Subcutaneous abdominal adipose tissue (tissue), 5 donors: ENCODE measurements around the gene KDM3B.
"Not testable (repeated sequence)": the region's sequence is repeated elsewhere in the genome, so short reads cannot be mapped to it uniquely, and the experiment has no call there.

Source experiments
- H3K27ac ChIP-seq: one replicate; pipeline ENCODE4 v1.7.0; 2013; ENCODE audit warnings: low read depth, mild to moderate bottlenecking, inconsistent platforms, low read length, moderate library complexity
- H3K27me3 ChIP-seq, 5 donors: one replicate each; pipeline ENCODE4 v1.7.0; 2013; ENCODE audit warnings: low read length in 5 of 5, inconsistent platforms in 1 of 5; ENCODE audit not compliant: control insufficient read depth in 5 of 5, insufficient read depth in 4 of 5
- H3K36me3 ChIP-seq, 5 donors: one replicate each; pipeline ENCODE4 v1.7.0; 2013; ENCODE audit warnings: low read length in 5 of 5; ENCODE audit not compliant: control insufficient read depth in 5 of 5, insufficient read depth in 5 of 5
- H3K4me1 ChIP-seq, 5 donors: one replicate each; pipeline ENCODE4 v1.7.0; 2013; ENCODE audit warnings: low read length in 5 of 5, mild to moderate bottlenecking in 3 of 5, moderate library complexity in 1 of 5; ENCODE audit not compliant: control insufficient read depth in 5 of 5, insufficient read depth in 5 of 5
- H3K4me3 ChIP-seq, 5 donors: one replicate each; pipeline ENCODE4 v1.7.0; 2013; ENCODE audit warnings: low read length in 5 of 5, low read depth in 1 of 5
- H3K9ac ChIP-seq, 5 donors: one replicate each; pipeline ENCODE4 v1.7.0; 2013; ENCODE audit warnings: low read length in 5 of 5, mild to moderate bottlenecking in 4 of 5, moderate library complexity in 3 of 5
- H3K9me3 ChIP-seq, 5 donors: one replicate each; pipeline ENCODE4 v1.7.0; 2013; ENCODE audit warnings: low read length in 5 of 5; ENCODE audit not compliant: control insufficient read depth in 5 of 5
- donor health status: healthy.
- donor health status: healthy.
- donor health status: healthy.
- donor health status: healthy.
- donor health status: healthy.

The KDM3B gene, protein sequence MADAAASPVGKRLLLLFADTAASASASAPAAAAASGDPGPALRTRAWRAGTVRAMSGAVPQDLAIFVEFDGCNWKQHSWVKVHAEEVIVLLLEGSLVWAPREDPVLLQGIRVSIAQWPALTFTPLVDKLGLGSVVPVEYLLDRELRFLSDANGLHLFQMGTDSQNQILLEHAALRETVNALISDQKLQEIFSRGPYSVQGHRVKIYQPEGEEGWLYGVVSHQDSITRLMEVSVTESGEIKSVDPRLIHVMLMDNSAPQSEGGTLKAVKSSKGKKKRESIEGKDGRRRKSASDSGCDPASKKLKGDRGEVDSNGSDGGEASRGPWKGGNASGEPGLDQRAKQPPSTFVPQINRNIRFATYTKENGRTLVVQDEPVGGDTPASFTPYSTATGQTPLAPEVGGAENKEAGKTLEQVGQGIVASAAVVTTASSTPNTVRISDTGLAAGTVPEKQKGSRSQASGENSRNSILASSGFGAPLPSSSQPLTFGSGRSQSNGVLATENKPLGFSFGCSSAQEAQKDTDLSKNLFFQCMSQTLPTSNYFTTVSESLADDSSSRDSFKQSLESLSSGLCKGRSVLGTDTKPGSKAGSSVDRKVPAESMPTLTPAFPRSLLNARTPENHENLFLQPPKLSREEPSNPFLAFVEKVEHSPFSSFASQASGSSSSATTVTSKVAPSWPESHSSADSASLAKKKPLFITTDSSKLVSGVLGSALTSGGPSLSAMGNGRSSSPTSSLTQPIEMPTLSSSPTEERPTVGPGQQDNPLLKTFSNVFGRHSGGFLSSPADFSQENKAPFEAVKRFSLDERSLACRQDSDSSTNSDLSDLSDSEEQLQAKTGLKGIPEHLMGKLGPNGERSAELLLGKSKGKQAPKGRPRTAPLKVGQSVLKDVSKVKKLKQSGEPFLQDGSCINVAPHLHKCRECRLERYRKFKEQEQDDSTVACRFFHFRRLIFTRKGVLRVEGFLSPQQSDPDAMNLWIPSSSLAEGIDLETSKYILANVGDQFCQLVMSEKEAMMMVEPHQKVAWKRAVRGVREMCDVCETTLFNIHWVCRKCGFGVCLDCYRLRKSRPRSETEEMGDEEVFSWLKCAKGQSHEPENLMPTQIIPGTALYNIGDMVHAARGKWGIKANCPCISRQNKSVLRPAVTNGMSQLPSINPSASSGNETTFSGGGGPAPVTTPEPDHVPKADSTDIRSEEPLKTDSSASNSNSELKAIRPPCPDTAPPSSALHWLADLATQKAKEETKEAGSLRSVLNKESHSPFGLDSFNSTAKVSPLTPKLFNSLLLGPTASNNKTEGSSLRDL (N-terminal part only)

GRCh38 chr5:138352071-138352721, at the start of gene KDM3B:
TSS of gene KDM3B (plus strand) at chr5:138352685. CDS start at chr5:138352796, 111 bp downstream.
- H3K9me3 ChIP-seq, result peaks cover 0 to 9% (median 6%) of the 10 kb centered on the region in 5 donors
- H3K4me3 ChIP-seq, result peak within 1 kb of the TSS; percentile 83 to 91 (median 89)
- peak within 1 kb of the TSS; percentile 89 for H3K27ac ChIP-seq
- H3K9ac ChIP-seq, result peak within 1 kb of the TSS; percentile 78 to 95 (median 92)
- peaks cover 3 to 30% (median 27%) of the 10 kb centered on the region in 5 donors for H3K4me1 ChIP-seq
- H3K36me3 ChIP-seq, result peaks cover 0 to 20% (median 18%) of the 10 kb centered on the region in 5 donors
- no peaks in the 10 kb centered on the region for H3K27me3 ChIP-seq

GRCh38 chr5:138303372-138303771, 49.1 kb upstream of the KDM3B start:
- no peaks in the 10 kb centered on the region for H3K9me3 ChIP-seq
- H3K27ac ChIP-seq, result no peak overlapping the region
- H3K9ac ChIP-seq, result no peak overlapping the region
- no peak overlapping the region for H3K4me3 ChIP-seq
- H3K4me1 ChIP-seq, result no peaks in the 10 kb centered on the region
- H3K27me3 ChIP-seq, result no peaks in the 10 kb centered on the region
- no peaks in the 10 kb centered on the region for H3K36me3 ChIP-seq

DNA sequence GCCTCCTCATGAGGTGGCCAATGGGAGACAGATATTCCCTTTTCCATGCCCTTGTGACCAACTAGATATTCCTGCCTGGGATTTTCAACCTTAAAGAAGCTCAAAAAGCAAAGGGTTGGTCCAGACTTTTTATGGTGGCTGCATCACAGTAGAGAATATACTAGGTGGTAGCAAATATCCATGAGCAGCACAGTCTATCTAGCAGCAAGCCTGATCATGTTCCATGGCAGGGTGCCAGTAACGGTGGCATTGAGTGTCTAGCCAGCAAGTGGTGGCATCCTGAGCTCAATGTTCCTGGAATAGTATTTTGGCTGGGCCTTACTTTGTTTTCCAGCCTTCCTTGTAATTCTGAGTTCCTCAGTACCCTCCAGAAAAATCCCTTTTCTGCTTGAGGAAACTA, 46.7 kb upstream of the KDM3B start:
- Histone ChIP-seq H3K9me3 (no peaks in the 10 kb centered on the region), H3K9ac (no peak overlapping the region), H3K27ac (no peak overlapping the region), H3K4me3 (no peak overlapping the region), H3K4me1 (no peaks in the 10 kb centered on the region), H3K36me3 (no peaks in the 10 kb centered on the region), H3K27me3 (no peaks in the 10 kb centered on the region)

GRCh38 chr5:138315751-138316278, 36.7 kb upstream of the KDM3B start:
- no peaks in the 10 kb centered on the region for H3K4me1 ChIP-seq
- H3K27me3 ChIP-seq, result peaks cover 0 to 2% (median 0%) of the 10 kb centered on the region in 5 donors
- H3K9me3 ChIP-seq, result no peaks in the 10 kb centered on the region
- H3K36me3 ChIP-seq, result no peaks in the 10 kb centered on the region
- H3K4me3 ChIP-seq, result no peak overlapping the region
- no peak overlapping the region for H3K9ac ChIP-seq
- no peak overlapping the region for H3K27ac ChIP-seq

- peaks cover 0 to under 1% (median 0%) of the 10 kb centered on the region in 5 donors for H3K27me3 ChIP-seq
- no peaks in the 10 kb centered on the region for H3K36me3 ChIP-seq
- no peak overlapping the region for H3K4me3 ChIP-seq
- H3K9ac ChIP-seq, result no peak overlapping the region
- no peak overlapping the region for H3K27ac ChIP-seq
- no peaks in the 10 kb centered on the region for H3K4me1 ChIP-seq
- H3K9me3 ChIP-seq, result no peaks in the 10 kb centered on the region
These were observed 36.1 kb upstream of the KDM3B start for GRCh38 chr5:138316355-138316754.

- H3K9ac ChIP-seq, H3K27ac ChIP-seq, H3K4me1 ChIP-seq, H3K27me3 ChIP-seq, H3K36me3 ChIP-seq, H3K9me3 ChIP-seq, H3K4me3 ChIP-seq: not testable (repeated sequence)
These were observed 34.3 kb upstream of the KDM3B start for GRCh38 chr5:138318211-138318610.

GRCh38 chr5:138330813-138331448, 21.6 kb upstream of the KDM3B start:
- Histone ChIP-seq H3K9ac (peak overlapping the region in 4 of 5 donors; percentile 8 to 72 (median 51)), H3K27ac (no peak overlapping the region), H3K4me1 (peaks cover 2 to 16% (median 13%) of the 10 kb centered on the region in 5 donors), H3K36me3 (no peaks in the 10 kb centered on the region), H3K9me3 (no peaks in the 10 kb centered on the region), H3K4me3 (peak overlapping the region; percentile 75 to 86 (median 79)), H3K27me3 (no peaks in the 10 kb centered on the region)

- H3K9ac ChIP-seq, result peak within 1 kb of the TSS in 4 of 5 donors; percentile 42 to 72 (median 65)
These were observed 20.8 kb upstream of the KDM3B start, which contains the start of gene CDC25C for GRCh38 chr5:138331449-138332368. TSS of gene CDC25C (minus strand) at chr5:138331804. CDS start at chr5:138331180, 624 bp downstream.

More at GRCh38 chr5:138331449-138332368, 20.8 kb upstream of the KDM3B start, which contains the start of gene CDC25C:
- Histone ChIP-seq H3K4me3 (peak within 1 kb of the TSS; percentile 75 to 86 (median 79)), H3K27me3 (no peaks in the 10 kb centered on the region), H3K36me3 (no peaks in the 10 kb centered on the region), H3K27ac (no peak within 1 kb of the TSS), H3K9me3 (no peaks in the 10 kb centered on the region), H3K4me1 (peaks cover 2 to 16% (median 14%) of the 10 kb centered on the region in 5 donors)
